D721Med (cell line): ENCODE measurements around the gene PDZD4.

Experiments
- DNase-seq: peaks from one replicate; pipeline ENCODE4 v3.0.0; 2011; ENCODE audit warnings: low spot score; ENCODE audit not compliant: insufficient read length
- FAIRE-seq: peaks from 2 replicates; lab custom pipeline; 2011; peaks lifted over from hg19 to GRCh38; lab: Jason Lieb, UNC
- CTCF ChIP-seq: IDR thresholded peaks from 2 replicates; pipeline ENCODE4 v1.5.1; 2012; ENCODE audit warnings: mild to moderate bottlenecking, control low read depth; ENCODE audit not compliant: insufficient read depth; ENCODE audit errors: missing control alignments

Gene PDZD4

GRCh38 chrX:153778181-153778580 lies 52.2 kb downstream of the PDZD4 start:
- DNase-seq (no peak), FAIRE-seq (no peak)
- TF ChIP-seq CTCF: no peak

GRCh38 chrX:153777261-153778090 lies 52.9 kb downstream of the PDZD4 start:
- no peak for TF ChIP-seq CTCF
- FAIRE-seq (no peak), DNase-seq (no peak)

GRCh38 chrX:153776611-153777045 lies 53.7 kb downstream of the PDZD4 start:
- DNase-seq (no peak), FAIRE-seq (no peak)
- no peak for TF ChIP-seq CTCF

GRCh38 chrX:153776120-153776599 lies 54.2 kb downstream of the PDZD4 start:
- no peak for FAIRE-seq
- no peak for DNase-seq
- no peak for TF ChIP-seq CTCF

- DNase-seq (no peak), FAIRE-seq (no peak)
- TF ChIP-seq CTCF: no peak
Measured at GRCh38 chrX:153775293-153776119, 54.8 kb downstream of the PDZD4 start.

GRCh38 chrX:153774576-153775292 lies 55.6 kb downstream of the PDZD4 start:
- no peak for TF ChIP-seq CTCF
- DNase-seq: no peak
- no peak for FAIRE-seq
